H9 (cell line): ENCODE results near the gene MATN4. TPM values are rescaled to one million over a fixed set of nuclear protein-coding genes. Genes with fewer than 3 reads are reported as not detected.

Experiments
- DNase-seq: peaks from one replicate; pipeline ENCODE4 v3.0.0-alpha.2; 2017
- H2AFZ ChIP-seq: one replicate; pipeline ENCODE4 v1.6.1; 2013; ENCODE audit warnings: mild to moderate bottlenecking, low read length, control low read depth, moderate library complexity
- H2AK5ac ChIP-seq: 2 replicates; pipeline ENCODE4 v1.6.1; 2013; ENCODE audit warnings: low read length, control low read depth, mixed read lengths; ENCODE audit not compliant: insufficient read length
- H2BK120ac ChIP-seq: one replicate; pipeline ENCODE4 v1.6.1; 2013; ENCODE audit warnings: low read depth, mild to moderate bottlenecking, low read length, control low read depth, inconsistent platforms; ENCODE audit not compliant: poor library complexity, severe bottlenecking
- H2BK12ac ChIP-seq: 2 replicates; pipeline ENCODE4 v1.6.1; 2013; ENCODE audit warnings: low read length, control low read depth, mixed read lengths, low read depth; ENCODE audit not compliant: insufficient read length
- H2BK15ac ChIP-seq: 2 replicates; pipeline ENCODE4 v1.6.1; 2013; ENCODE audit warnings: low read depth, low read length, control low read depth
- H2BK20ac ChIP-seq: one replicate; pipeline ENCODE4 v1.6.1; 2013; ENCODE audit warnings: low read depth, mild to moderate bottlenecking, low read length, control low read depth, inconsistent platforms; ENCODE audit not compliant: poor library complexity, severe bottlenecking
- H2BK5ac ChIP-seq: 2 replicates; pipeline ENCODE4 v1.6.1; 2013; ENCODE audit warnings: low read length, control low read depth, mixed read lengths; ENCODE audit not compliant: insufficient read length
- H3K14ac ChIP-seq: 2 replicates; pipeline ENCODE4 v1.6.1; 2013; ENCODE audit warnings: low read length, control low read depth; ENCODE audit not compliant: insufficient read depth
- H3K18ac ChIP-seq: 2 replicates; pipeline ENCODE4 v1.6.1; 2013; ENCODE audit warnings: low read depth, mild to moderate bottlenecking, mixed read lengths, low read length, control low read depth; ENCODE audit not compliant: insufficient read length
- H3K23ac ChIP-seq: 2 replicates; pipeline ENCODE4 v1.6.1; 2013; ENCODE audit warnings: low read length, control low read depth, mixed read lengths, low read depth; ENCODE audit not compliant: insufficient read length
- H3K23me2 ChIP-seq: 2 replicates; pipeline ENCODE4 v1.6.1; 2013; ENCODE audit warnings: low read depth, mild to moderate bottlenecking, mixed read lengths, low read length, control low read depth; ENCODE audit not compliant: insufficient read length, poor library complexity, severe bottlenecking
- H3K27ac ChIP-seq: 2 replicates; pipeline ENCODE4 v1.5.1; 2013; ENCODE audit warnings: low read length, control low read depth, mixed read lengths, low read depth; ENCODE audit not compliant: insufficient read length
- H3K27me3 ChIP-seq: 2 replicates; pipeline ENCODE4 v1.6.1; 2013; ENCODE audit warnings: low read length, control low read depth, inconsistent platforms; ENCODE audit not compliant: insufficient read depth
- H3K4ac ChIP-seq: 2 replicates; pipeline ENCODE4 v1.6.1; 2013; ENCODE audit warnings: low read depth, mild to moderate bottlenecking, control low read depth, inconsistent platforms, low read length, moderate library complexity
- H3K4me1 ChIP-seq: 2 replicates; pipeline ENCODE4 v1.6.1; 2013; ENCODE audit warnings: low read length, control low read depth, inconsistent platforms; ENCODE audit not compliant: insufficient read depth
- H3K4me2 ChIP-seq: 2 replicates; pipeline ENCODE4 v1.6.1; 2013; ENCODE audit warnings: low read length, control low read depth, mixed read lengths; ENCODE audit not compliant: insufficient read length, insufficient read depth
- H3K56ac ChIP-seq: 2 replicates; pipeline ENCODE4 v1.6.1; 2013; ENCODE audit warnings: low read depth, mild to moderate bottlenecking, mixed read lengths, low read length, control low read depth; ENCODE audit not compliant: insufficient read length
- H3K79me1 ChIP-seq: 2 replicates; pipeline ENCODE4 v1.6.1; 2013; ENCODE audit warnings: low read depth, mild to moderate bottlenecking, moderate library complexity, low read length, control low read depth, inconsistent platforms; ENCODE audit not compliant: insufficient read depth, poor library complexity, severe bottlenecking
- H3K79me2 ChIP-seq: 2 replicates; pipeline ENCODE4 v1.6.1; 2013; ENCODE audit warnings: low read length, control low read depth, inconsistent platforms; ENCODE audit not compliant: insufficient read depth
- H3K9ac ChIP-seq: 2 replicates; pipeline ENCODE4 v1.6.1; 2013; ENCODE audit warnings: low read length, control low read depth, mixed read lengths; ENCODE audit not compliant: insufficient read length; ENCODE audit errors: extremely low read depth
- H3K9me3 ChIP-seq: one replicate; pipeline ENCODE4 v1.6.1; 2013; ENCODE audit warnings: low read depth, low read length, inconsistent platforms; ENCODE audit not compliant: control insufficient read depth
- H3T11ph ChIP-seq: one replicate; pipeline ENCODE4 v1.6.1; 2013; ENCODE audit warnings: mild to moderate bottlenecking, low read length, control low read depth, inconsistent platforms
- H4K20me1 ChIP-seq: one replicate; pipeline ENCODE4 v1.6.1; 2013; ENCODE audit not compliant: control insufficient read depth, insufficient read length, insufficient read depth
- H4K5ac ChIP-seq: 2 replicates; pipeline ENCODE4 v1.6.1; 2013; ENCODE audit warnings: low read depth, mild to moderate bottlenecking, mixed read lengths, low read length, control low read depth; ENCODE audit not compliant: insufficient read length
- H4K8ac ChIP-seq: replicated peaks from 2 replicates; pipeline ENCODE4 v1.6.1; 2013; ENCODE audit warnings: low read length, control low read depth, mixed read lengths, low read depth; ENCODE audit not compliant: insufficient read length
- H4K91ac ChIP-seq: 2 replicates; pipeline ENCODE4 v1.6.1; 2013; ENCODE audit warnings: low read depth, mild to moderate bottlenecking, moderate library complexity, mixed read lengths, low read length, control low read depth; ENCODE audit not compliant: insufficient read length
- H3K27ac Mint-ChIP-seq, 3 experiments: 2 replicates in 2 of 3; 3 replicates in 1 of 3; pipeline ENCODE4 v1.8.0; 2020 to 2021; ENCODE audit warnings: mixed read lengths in 3 of 3, mild to moderate bottlenecking in 1 of 3, moderate library complexity in 1 of 3
- H3K27me3 Mint-ChIP-seq: 2 replicates; pipeline ENCODE4 v1.8.0; 2021; ENCODE audit warnings: low read depth, mild to moderate bottlenecking, moderate library complexity, mixed read lengths
- H3K36me3 Mint-ChIP-seq, 3 experiments: 2 replicates in 2 of 3; 3 replicates in 1 of 3; pipeline ENCODE4 v1.8.0; 2020 to 2021; ENCODE audit warnings: low read depth in 3 of 3, mixed read lengths in 3 of 3; ENCODE audit not compliant: insufficient read depth in 1 of 3
- H3K4me1 Mint-ChIP-seq, 2 experiments: 2 replicates each; pipeline ENCODE4 v1.8.0; 2020; ENCODE audit warnings: mixed read lengths in 2 of 2
- H3K4me3 Mint-ChIP-seq, 2 experiments: 2 replicates in 1 of 2; 3 replicates in 1 of 2; pipeline ENCODE4 v1.8.0; 2020 to 2021; ENCODE audit warnings: mild to moderate bottlenecking in 2 of 2, mixed read lengths in 2 of 2, moderate library complexity in 1 of 2
- H3K9me3 Mint-ChIP-seq, 2 experiments: 2 replicates in 1 of 2; 3 replicates in 1 of 2; pipeline ENCODE4 v1.8.0; 2020; ENCODE audit warnings: mild to moderate bottlenecking in 2 of 2, mixed read lengths in 2 of 2, moderate library complexity in 1 of 2
- WGBS: extraction: QIAGEN DNeasy Blood & Tissue Kit; methylation state at CpG from one replicate; pipeline ENCODE4 v1.1.7; 2013; ENCODE audit warnings: missing lambda C conversion rate, low lambda C conversion rate, mixed read lengths; ENCODE audit not compliant: insufficient read length; ENCODE audit errors: extremely low coverage; 5-methylcytosine and 5-hydroxymethylcytosine counted together
- total RNA-seq: library from RNA; stranded (reverse); gene quantifications from 2 replicates; pipeline ENCODE4 v1.2.1, GENCODE V29; 2021
- TF ChIP-seq, protein P1 (sequence below): fragments of 200-600 bp; sonication (generic); conservative IDR thresholded peaks from 3 replicates; pipeline ENCODE4 v1.8.0; 2021; ENCODE audit warnings: antibody characterized with exemption, mild to moderate bottlenecking

The MATN4 gene
- total RNA-seq, 1 experiment from 2014 or later, result 0.11 TPM

DNA sequence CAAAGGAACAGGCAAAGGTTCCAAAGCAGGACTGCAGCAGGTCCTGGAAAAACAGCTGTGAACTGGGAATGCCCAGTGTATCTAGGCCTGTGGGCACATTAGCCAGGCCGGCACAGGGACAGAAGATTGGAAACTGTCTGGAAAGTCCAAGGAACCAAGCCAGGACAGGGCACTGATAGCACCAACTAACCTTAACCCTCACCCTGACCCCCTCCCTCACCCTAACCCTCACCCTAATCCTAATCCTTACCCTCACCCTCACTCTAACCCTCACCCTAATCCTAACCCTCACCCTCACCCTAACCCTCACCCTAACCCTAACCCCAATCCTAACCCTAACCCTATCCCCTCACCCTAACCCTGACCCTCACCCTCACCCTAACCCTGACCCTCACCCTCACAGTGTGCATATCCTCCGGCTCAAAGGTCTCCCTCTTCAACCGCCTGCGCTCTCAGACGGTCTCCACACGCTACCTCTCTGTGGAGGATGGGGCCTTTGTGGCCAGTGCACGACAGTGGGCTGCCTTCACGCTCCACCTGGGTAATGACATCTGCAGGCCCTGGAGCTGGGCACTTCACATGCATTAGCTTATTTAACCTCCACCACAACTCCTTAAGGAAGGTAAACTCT, 5.1 kb upstream of the MATN4 start:
- no peak overlapping the region for H3K4me3 Mint-ChIP-seq
- TF ChIP-seq, protein P1, sequence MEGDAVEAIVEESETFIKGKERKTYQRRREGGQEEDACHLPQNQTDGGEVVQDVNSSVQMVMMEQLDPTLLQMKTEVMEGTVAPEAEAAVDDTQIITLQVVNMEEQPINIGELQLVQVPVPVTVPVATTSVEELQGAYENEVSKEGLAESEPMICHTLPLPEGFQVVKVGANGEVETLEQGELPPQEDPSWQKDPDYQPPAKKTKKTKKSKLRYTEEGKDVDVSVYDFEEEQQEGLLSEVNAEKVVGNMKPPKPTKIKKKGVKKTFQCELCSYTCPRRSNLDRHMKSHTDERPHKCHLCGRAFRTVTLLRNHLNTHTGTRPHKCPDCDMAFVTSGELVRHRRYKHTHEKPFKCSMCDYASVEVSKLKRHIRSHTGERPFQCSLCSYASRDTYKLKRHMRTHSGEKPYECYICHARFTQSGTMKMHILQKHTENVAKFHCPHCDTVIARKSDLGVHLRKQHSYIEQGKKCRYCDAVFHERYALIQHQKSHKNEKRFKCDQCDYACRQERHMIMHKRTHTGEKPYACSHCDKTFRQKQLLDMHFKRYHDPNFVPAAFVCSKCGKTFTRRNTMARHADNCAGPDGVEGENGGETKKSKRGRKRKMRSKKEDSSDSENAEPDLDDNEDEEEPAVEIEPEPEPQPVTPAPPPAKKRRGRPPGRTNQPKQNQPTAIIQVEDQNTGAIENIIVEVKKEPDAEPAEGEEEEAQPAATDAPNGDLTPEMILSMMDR, result no peak
- no peaks in the 10 kb centered on the region for H3K4me1 ChIP-seq
- H3K23me2 ChIP-seq, result no peaks in the 10 kb centered on the region
- no peak overlapping the region for H4K91ac ChIP-seq
- no peaks in the 10 kb centered on the region for H3K79me2 ChIP-seq
- no peak overlapping the region for H2BK5ac ChIP-seq
- H3K27ac ChIP-seq, result no peak overlapping the region
- no peak overlapping the region for H2BK15ac ChIP-seq
- no peak overlapping the region for H2AFZ ChIP-seq
- no peak overlapping the region for H4K8ac ChIP-seq
- peaks cover 30% of the 10 kb centered on the region for H3K27me3 Mint-ChIP-seq
- H3K4me1 Mint-ChIP-seq, result peaks cover 0 to 9% of the 10 kb centered on the region in 2 experiments; a peak in 1 of 4 replicates
- H3K9me3 Mint-ChIP-seq, result peaks cover 4 to 6% of the 10 kb centered on the region in 2 experiments; a peak in 2 of 5 replicates
- no peak overlapping the region for H3K9ac ChIP-seq
- no peaks in the 10 kb centered on the region for H3K79me1 ChIP-seq
- H3K36me3 Mint-ChIP-seq, result no peaks in the 10 kb centered on the region
- no peak overlapping the region for H2BK12ac ChIP-seq
- H3K27ac Mint-ChIP-seq, result no peak overlapping the region
- H3K4ac ChIP-seq, result no peak overlapping the region
- H3K14ac ChIP-seq, result no peak overlapping the region
- H3K56ac ChIP-seq, result no peak overlapping the region
- H3K9me3 ChIP-seq, result no peaks in the 10 kb centered on the region
- no peak overlapping the region for H3K23ac ChIP-seq
- no peak overlapping the region for H3K18ac ChIP-seq
- H3K4me2 ChIP-seq, result no peak overlapping the region
- H3K27me3 ChIP-seq, result no peaks in the 10 kb centered on the region
- no peak overlapping the region for H3T11ph ChIP-seq
- no peak overlapping the region for H2AK5ac ChIP-seq
- no peak overlapping the region for H2BK120ac ChIP-seq
- no peak overlapping the region for H2BK20ac ChIP-seq
- no peaks in the 10 kb centered on the region for H4K20me1 ChIP-seq
- DNase-seq, result no peak
- WGBS, result no CpG with 5 or more reads among the region's 8 CpGs
- H4K5ac ChIP-seq, result no peak overlapping the region
